OCI-LY3 (cell line): ENCODE results near the gene WDR70.

Experiments
- H2AFZ ChIP-seq: fragments of 200-600, 300-600 bp; shearing (Covaris generic); 2 replicates; pipeline ENCODE4 v1.6.0; 2014; ENCODE audit warnings: antibody characterized with exemption, low read depth, low read length
- H3K27ac ChIP-seq: fragments of 200-600, 300-600 bp; sonication (generic); 2 replicates; pipeline ENCODE4 v1.5.1; 2014; ENCODE audit warnings: mild to moderate bottlenecking, low read length, moderate library complexity, mixed read lengths
- H3K27me3 ChIP-seq: fragments of 200-600, 300-600 bp; sonication (generic); 2 replicates; pipeline ENCODE4 v1.6.1; 2014; ENCODE audit warnings: low read depth, low read length, mixed read lengths
- H3K36me3 ChIP-seq: fragments of 200-600, 300-600 bp; sonication (generic); replicated peaks from 2 replicates; pipeline ENCODE3; 2014; ENCODE audit warnings: low read depth, low read length, mixed read lengths
- H3K4me1 ChIP-seq: fragments of 300-600, 200-600 bp; sonication (generic); 2 replicates; pipeline ENCODE4 v1.6.1; 2014; ENCODE audit warnings: low read length, mixed read lengths
- H3K4me2 ChIP-seq: fragments of 200-600, 300-600 bp; sonication (generic); 2 replicates; pipeline ENCODE4 v1.6.1; 2014; ENCODE audit warnings: low read length, mixed read lengths
- H3K4me3 ChIP-seq: fragments of 300-600, 200-600 bp; sonication (generic); 2 replicates; pipeline ENCODE4 v1.5.1; 2014; ENCODE audit warnings: antibody characterized with exemption, mild to moderate bottlenecking, low read length, moderate library complexity
- H3K79me2 ChIP-seq: fragments of 300-600, 200-600 bp; shearing (Covaris generic); 2 replicates; pipeline ENCODE4 v1.6.1; 2014; ENCODE audit warnings: mild to moderate bottlenecking, low read length, mixed read lengths
- H3K9ac ChIP-seq: fragments of 300-600, 200-600 bp; shearing (Covaris generic); 2 replicates; pipeline ENCODE4 v1.6.0; 2014; ENCODE audit warnings: mild to moderate bottlenecking, low read length, moderate library complexity
- H3K9me3 ChIP-seq: fragments of 200-600, 300-600 bp; shearing (Covaris generic); 2 replicates; pipeline ENCODE4 v1.6.1; 2014; ENCODE audit warnings: low read length, mixed read lengths; ENCODE audit not compliant: insufficient read depth
- H4K20me1 ChIP-seq: fragments of 200-600, 300-600 bp; sonication (generic); 2 replicates; pipeline ENCODE4 v1.6.1; 2016; ENCODE audit warnings: low read length, mixed read lengths; ENCODE audit not compliant: insufficient read depth
- EZH2phosphoT487 ChIP-seq: fragments of 200-600 bp; shearing (Covaris generic); IDR thresholded peaks from 2 replicates; pipeline ENCODE4 v1.6.1; 2018; ENCODE audit warnings: antibody characterized with exemption, mixed run types, low read depth
- TF ChIP-seq, protein P1 (sequence below): fragments of 200-600, 300-600 bp; sonication (generic); IDR thresholded peaks from 2 replicates; pipeline ENCODE4 v1.5.1; 2014; ENCODE audit warnings: antibody characterized with exemption, low read length, low read depth

WDR70 gene

DNA sequence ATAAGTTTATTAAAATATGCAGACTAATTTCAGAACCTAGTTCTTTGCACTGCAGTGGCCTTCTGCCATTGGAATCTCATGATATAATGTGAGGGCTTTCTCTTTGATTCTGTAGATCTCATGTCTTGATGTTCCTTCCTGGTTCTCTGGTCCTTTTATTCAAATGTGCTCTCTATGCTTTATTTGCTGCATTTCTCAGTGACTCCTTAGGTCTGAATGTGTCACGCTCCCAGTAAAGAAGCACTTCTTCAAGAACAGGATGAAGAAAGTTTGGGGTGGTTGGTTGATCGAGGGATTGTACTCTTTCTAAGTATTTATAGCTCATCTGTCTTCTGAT lies 338.1 kb downstream of the WDR70 start:
- H3K4me2 ChIP-seq = no peak overlapping the region
- TF ChIP-seq, protein P1, sequence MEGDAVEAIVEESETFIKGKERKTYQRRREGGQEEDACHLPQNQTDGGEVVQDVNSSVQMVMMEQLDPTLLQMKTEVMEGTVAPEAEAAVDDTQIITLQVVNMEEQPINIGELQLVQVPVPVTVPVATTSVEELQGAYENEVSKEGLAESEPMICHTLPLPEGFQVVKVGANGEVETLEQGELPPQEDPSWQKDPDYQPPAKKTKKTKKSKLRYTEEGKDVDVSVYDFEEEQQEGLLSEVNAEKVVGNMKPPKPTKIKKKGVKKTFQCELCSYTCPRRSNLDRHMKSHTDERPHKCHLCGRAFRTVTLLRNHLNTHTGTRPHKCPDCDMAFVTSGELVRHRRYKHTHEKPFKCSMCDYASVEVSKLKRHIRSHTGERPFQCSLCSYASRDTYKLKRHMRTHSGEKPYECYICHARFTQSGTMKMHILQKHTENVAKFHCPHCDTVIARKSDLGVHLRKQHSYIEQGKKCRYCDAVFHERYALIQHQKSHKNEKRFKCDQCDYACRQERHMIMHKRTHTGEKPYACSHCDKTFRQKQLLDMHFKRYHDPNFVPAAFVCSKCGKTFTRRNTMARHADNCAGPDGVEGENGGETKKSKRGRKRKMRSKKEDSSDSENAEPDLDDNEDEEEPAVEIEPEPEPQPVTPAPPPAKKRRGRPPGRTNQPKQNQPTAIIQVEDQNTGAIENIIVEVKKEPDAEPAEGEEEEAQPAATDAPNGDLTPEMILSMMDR = no peak
- no peak for TF ChIP-seq EZH2phosphoT487
- no peaks in the 10 kb centered on the region for H3K27me3 ChIP-seq
- no peaks in the 10 kb centered on the region for H3K36me3 ChIP-seq
- H3K9ac ChIP-seq = no peak overlapping the region
- no peaks in the 10 kb centered on the region for H3K9me3 ChIP-seq
- H3K4me1 ChIP-seq = peaks cover 13% of the 10 kb centered on the region
- no peaks in the 10 kb centered on the region for H4K20me1 ChIP-seq
- no peak overlapping the region for H3K4me3 ChIP-seq
- no peak overlapping the region for H3K27ac ChIP-seq
- no peak overlapping the region for H2AFZ ChIP-seq
- H3K79me2 ChIP-seq = no peaks in the 10 kb centered on the region

DNA sequence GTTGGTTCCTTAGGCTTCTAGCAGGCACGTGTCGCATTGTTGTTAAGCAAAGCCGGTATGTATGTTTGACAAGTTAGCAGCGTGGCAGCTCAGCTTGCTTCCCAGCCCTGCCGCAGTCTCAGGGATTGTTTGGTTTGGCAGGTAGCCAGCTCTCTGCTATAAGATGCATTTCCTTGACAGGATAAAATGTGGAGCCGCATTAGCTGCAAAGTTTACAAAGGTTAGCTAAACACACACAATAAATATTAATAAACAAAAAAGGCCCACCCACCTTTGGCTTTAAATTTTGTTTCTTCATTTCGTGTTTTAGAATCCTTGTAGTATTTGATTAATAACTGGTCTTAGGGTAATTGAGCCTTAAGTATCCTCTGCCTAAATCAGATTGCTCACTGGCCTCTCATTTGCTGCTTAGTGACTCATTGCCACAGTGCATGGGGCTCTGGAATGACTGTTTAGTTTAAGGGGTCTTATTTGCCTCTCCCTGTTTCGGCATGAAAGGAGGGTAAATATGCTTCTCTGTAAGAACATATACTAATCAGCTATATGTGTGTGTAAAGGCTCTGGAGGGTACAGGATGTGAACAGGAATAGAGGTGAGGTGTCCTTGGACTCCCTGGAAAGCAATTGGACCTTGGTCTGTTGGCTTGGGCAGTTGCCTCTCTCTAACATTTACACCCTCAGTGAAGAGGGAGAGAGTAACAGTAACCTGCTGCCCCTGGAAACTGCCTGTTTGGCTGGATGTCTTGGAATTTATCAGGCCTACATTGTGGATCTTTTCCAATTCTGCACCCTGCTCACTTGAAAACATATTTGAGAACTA lies 338.7 kb downstream of the WDR70 start:
- no peaks in the 10 kb centered on the region for H4K20me1 ChIP-seq
- no peak overlapping the region for H3K27ac ChIP-seq
- H3K4me1 ChIP-seq = peaks cover 19% of the 10 kb centered on the region
- H3K4me2 ChIP-seq = no peak overlapping the region
- no peaks in the 10 kb centered on the region for H3K27me3 ChIP-seq
- no peak for TF ChIP-seq EZH2phosphoT487
- TF ChIP-seq, protein P1 = no peak
- no peak overlapping the region for H2AFZ ChIP-seq
- H3K4me3 ChIP-seq = no peak overlapping the region
- H3K9me3 ChIP-seq = no peaks in the 10 kb centered on the region
- H3K79me2 ChIP-seq = no peaks in the 10 kb centered on the region
- no peaks in the 10 kb centered on the region for H3K36me3 ChIP-seq
- H3K9ac ChIP-seq = no peak overlapping the region

DNA sequence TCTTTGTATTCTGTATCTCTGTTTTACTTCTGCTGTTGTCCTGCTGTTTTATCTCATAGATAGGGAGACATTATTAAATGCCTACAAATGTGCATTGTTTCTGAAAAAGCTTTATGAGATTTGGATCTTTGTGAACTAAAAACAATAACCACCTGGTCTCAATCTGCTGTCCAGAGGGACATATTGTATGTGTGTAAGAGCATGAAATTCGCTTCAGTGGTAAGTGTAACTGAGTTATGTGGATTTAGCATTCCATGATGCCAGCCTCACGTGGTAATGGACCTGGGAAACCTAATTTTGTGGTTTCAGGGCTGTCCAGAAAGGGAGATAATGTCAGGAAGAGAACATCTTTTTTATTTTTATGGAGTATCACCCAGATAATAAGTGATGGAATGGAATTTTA lies 341.4 kb downstream of the WDR70 start:
- peaks cover 25% of the 10 kb centered on the region for H3K4me1 ChIP-seq
- H3K9me3 ChIP-seq = no peaks in the 10 kb centered on the region
- H3K36me3 ChIP-seq = no peaks in the 10 kb centered on the region
- H3K79me2 ChIP-seq = no peaks in the 10 kb centered on the region
- no peak overlapping the region for H3K4me2 ChIP-seq
- no peaks in the 10 kb centered on the region for H4K20me1 ChIP-seq
- no peak overlapping the region for H3K27ac ChIP-seq
- no peak overlapping the region for H3K9ac ChIP-seq
- no peaks in the 10 kb centered on the region for H3K27me3 ChIP-seq
- TF ChIP-seq, protein P1 = no peak
- TF ChIP-seq EZH2phosphoT487 = no peak
- no peak overlapping the region for H3K4me3 ChIP-seq
- H2AFZ ChIP-seq = no peak overlapping the region

DNA sequence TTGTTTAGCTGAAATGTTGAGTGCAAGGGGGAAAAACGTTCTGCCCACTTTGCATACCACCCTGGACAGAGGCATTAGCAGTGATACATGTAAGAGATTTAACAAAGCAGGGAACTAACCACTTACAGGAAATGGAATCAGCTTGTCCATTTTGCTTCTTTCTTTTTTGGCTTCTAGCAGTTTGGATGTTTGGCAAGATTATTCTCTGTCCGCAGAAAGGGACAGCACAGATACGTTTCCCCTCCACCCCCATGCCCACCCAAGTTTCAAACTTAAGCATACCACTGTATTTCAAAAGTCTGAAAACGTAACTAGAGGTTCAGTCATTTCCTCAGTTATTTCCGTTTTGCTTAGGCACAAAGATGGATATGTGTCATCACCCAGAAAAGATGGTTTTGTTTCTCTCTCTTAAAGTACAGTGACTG lies 342.3 kb downstream of the WDR70 start:
- Histone ChIP-seq H3K79me2 (no peaks in the 10 kb centered on the region), H3K27me3 (no peaks in the 10 kb centered on the region), H2AFZ (no peak overlapping the region), H3K9ac (no peak overlapping the region), H3K4me1 (peaks cover 25% of the 10 kb centered on the region), H3K27ac (peak overlapping the region; percentile 20; the same call in 1 of the 2 replicates), H3K9me3 (no peaks in the 10 kb centered on the region), H3K4me2 (peak overlapping the region; percentile 50), H3K4me3 (peak overlapping the region; percentile 7; the same call in 1 of the 2 replicates), H4K20me1 (no peaks in the 10 kb centered on the region), H3K36me3 (no peaks in the 10 kb centered on the region)
- TF ChIP-seq, protein P1 = no peak
- TF ChIP-seq EZH2phosphoT487 = no peak
